IPS-18c (cell line): ENCODE results near the gene PSMA2.
A peak's percentile ranks its signal among the peaks of the same experiment; 100 is the strongest.

Experiments
- H3K4me3 ChIP-seq: 2 replicates; pipeline ENCODE4 v1.7.0; 2013; ENCODE audit warnings: low read depth, mild to moderate bottlenecking, low read length, moderate library complexity; ENCODE audit not compliant: insufficient read depth
- H3K9me3 ChIP-seq: one replicate; pipeline ENCODE4 v1.6.1; 2013; ENCODE audit warnings: mild to moderate bottlenecking, low read length, moderate library complexity; ENCODE audit not compliant: control insufficient read depth, insufficient read depth

The PSMA2 gene

DNA sequence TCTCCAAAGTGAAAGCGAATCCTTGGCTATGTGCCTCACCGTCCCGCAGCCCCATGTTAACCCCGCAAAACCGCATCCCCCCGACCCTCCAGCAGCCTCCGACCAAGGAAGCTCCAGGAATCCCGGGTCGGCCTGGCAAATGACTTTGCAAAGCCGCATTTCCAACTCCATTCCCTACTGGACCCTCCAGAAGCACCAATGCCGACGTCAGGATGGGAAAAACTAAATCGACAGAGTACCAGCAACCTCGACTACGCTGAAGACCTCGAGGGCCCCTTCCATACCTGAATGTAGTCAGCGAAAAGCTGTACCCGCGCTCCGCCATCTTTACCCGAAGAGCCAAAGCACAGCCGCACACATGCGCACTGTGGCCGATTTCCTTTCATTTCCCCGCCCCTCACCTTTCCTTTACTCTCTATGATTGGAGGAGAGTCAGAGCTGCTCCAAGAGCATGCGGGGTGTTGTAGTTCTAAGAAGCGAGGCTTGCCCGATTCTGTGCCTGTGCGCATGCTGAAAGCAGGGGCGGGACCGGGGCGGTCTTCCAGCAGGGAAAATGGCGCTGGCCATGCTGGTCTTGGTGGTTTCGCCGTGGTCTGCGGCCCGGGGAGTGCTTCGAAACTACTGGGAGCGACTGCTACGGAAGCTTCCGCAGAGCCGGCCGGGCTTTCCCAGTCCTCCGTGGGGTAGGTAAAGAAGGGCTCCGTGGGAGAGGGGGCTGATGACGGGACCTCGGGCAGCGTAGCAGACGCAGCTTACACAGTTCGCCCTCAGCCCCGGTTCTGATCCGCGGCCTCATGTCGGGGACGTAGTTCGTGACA lies at the start of gene PSMA2, which contains the start of gene MRPL32:
PSMA2 (minus strand) TSS at position 341 of the 818 bp plus-strand sequence; CDS start at position 325, 16 bp downstream.
MRPL32 (plus strand) TSS at position 543 of the 818 bp plus-strand sequence; CDS start at position 554, 11 bp downstream.
- no peaks in the 10 kb centered on the region for H3K9me3 ChIP-seq
- H3K4me3 ChIP-seq, result peak within 1 kb of the TSS; percentile 92

DNA sequence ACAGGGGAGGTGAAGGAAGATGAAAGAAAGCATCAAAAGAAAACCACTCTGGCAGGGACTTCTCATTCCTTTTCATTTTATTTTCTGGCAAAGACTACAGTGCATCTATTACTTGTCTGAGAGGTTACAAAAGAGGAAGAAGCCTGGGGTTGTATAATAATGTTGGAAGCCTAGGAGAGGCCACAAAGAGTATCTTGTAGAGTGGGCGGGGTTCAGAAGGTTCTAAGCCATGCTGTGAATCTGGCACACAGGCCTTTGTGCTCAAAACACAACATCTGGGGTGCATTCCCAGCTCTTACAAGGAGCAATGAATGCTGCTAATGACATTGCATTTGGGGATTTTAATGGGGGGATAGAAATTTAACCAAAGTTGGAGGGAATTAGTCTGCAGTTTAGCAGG lies 49.6 kb upstream of the PSMA2 start:
- Histone ChIP-seq H3K4me3 (no peak overlapping the region), H3K9me3 (no peaks in the 10 kb centered on the region)

DNA sequence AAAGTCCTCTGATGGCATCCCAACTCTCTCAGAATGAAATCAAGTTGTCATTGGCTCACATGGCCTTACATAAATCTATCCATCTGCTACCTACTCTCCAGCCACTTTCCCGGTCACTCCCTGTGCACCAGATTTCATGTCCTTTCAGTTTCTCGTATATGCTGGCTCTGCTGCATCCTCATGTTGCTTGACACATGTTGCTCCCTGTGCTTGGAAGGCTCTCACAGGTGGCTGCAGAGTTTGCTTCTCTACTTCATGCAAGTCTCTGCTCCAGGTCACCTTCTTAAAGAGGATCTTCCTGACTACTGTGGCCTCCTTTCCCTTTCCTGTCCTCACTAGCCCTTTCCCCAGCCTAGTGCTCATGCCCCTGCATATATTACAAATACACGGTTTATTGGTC lies 48.5 kb upstream of the PSMA2 start:
- no peak overlapping the region for H3K4me3 ChIP-seq
- H3K9me3 ChIP-seq, result no peaks in the 10 kb centered on the region

DNA sequence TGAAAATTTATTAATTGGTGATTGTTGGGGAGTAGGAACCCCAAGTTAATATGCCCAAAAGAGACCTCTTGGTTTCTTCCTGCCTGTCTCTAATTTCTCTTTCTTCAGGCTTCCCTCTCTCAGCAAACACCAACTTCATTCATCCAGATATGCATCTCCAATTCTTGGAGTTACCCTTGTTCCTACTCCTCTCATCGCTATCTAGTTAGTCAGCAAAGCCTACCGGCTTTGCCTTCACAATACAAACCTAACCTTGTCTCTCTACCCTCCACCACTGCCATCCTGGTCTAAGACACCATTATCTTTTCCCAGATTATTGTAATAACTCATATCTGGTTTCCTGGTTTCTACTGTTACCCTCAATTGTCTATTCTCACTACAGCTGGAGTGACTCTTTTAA lies 48.1 kb upstream of the PSMA2 start:
- Histone ChIP-seq H3K9me3 (no peaks in the 10 kb centered on the region), H3K4me3 (no peak overlapping the region)

DNA sequence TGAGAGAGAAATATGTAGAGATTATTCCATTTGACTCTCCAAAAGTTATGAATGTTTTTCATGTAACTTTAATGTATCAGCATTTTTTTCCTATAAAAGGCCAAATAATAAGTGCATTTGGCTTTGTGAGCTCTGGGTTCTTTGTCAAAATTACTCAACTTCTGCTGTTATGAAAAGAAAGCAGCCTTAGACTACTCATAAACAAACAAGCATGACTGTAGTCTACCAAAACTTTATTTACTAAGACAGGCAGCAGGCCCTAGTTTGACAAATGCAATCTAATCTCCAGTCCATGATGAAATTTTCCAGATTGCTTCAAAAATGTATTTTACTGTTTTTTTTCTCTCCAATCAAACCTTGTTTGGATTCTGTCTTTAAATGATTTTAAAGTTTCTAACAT lies 46.5 kb upstream of the PSMA2 start:
- no peak overlapping the region for H3K4me3 ChIP-seq
- H3K9me3 ChIP-seq, result no peaks in the 10 kb centered on the region

DNA sequence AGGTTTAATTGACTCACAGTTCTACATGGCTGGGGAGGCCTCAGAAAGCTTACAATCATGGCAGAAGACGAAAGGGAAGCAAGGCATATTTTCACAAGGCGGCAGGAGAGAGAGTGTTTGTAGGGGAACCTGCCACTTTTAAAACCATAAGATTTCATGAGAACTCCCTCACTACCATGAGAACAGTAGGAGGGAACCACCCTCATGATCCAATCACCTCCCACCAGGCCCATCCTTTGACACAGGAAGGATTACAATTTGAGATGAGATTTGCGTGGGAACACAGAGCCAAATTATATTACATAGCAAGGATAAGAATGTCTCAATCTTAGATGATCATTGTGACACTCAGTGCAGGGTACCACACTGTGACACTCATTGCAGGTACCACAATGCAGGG lies 44.4 kb upstream of the PSMA2 start:
- no peaks in the 10 kb centered on the region for H3K9me3 ChIP-seq
- no peak overlapping the region for H3K4me3 ChIP-seq

DNA sequence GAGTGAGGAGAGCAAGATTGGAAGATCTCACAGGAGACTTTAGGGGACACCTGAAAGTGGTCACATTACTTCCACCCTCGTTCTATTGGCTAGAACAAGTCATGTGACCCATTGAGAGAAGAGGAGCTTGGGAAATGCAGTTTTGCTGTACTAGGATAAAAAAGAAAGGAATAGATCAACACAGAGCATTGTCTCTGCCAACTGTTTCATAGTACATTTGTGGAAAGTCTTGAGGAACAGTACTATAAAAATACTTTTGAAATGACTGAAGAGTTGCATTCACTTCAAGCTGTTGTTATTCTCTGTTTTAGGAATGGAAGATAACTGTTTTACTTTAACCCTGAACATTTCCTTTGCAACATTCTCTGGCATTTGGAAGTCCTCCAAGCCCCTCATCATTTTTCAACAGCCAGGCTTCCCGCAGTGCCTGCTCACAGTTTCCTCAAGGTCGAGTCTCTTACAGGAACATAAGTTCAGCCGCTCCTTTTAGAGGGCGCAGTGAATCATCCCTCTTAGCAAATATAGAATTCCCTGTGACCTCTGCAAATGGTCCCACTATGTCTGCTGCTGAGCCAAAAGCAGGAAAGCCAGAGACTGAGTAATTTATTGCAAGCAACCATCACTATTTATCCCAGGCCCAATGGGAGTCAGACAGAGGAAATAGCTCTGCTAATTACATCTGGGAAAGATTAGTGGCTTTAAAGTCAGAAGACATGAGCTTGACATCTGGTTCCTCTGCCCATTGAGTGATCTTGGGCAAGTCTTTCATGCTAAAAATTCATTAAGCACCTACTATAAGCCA lies 40.9 kb upstream of the PSMA2 start:
- H3K9me3 ChIP-seq, result no peaks in the 10 kb centered on the region
- no peak overlapping the region for H3K4me3 ChIP-seq

DNA sequence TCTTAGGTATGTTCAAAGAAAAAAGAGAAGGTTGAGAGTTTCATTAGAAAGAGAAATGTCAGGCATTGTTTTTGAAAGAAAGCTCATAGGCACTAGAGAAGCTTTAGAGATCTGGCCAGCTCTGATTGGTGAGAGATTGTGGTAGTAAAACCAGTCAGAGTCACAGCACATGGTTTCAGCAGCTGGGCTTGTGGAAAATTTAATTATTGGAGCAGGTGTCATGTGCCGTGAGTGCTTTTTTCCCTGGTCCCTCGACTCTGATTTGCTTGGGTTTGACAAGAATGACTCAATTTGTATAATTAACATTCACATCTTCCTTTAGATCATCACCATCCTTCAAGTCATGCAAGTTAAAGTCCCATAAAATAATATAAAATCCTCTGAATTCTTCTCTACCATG lies 35.4 kb upstream of the PSMA2 start:
- Histone ChIP-seq H3K4me3 (no peak overlapping the region), H3K9me3 (no peaks in the 10 kb centered on the region)

DNA sequence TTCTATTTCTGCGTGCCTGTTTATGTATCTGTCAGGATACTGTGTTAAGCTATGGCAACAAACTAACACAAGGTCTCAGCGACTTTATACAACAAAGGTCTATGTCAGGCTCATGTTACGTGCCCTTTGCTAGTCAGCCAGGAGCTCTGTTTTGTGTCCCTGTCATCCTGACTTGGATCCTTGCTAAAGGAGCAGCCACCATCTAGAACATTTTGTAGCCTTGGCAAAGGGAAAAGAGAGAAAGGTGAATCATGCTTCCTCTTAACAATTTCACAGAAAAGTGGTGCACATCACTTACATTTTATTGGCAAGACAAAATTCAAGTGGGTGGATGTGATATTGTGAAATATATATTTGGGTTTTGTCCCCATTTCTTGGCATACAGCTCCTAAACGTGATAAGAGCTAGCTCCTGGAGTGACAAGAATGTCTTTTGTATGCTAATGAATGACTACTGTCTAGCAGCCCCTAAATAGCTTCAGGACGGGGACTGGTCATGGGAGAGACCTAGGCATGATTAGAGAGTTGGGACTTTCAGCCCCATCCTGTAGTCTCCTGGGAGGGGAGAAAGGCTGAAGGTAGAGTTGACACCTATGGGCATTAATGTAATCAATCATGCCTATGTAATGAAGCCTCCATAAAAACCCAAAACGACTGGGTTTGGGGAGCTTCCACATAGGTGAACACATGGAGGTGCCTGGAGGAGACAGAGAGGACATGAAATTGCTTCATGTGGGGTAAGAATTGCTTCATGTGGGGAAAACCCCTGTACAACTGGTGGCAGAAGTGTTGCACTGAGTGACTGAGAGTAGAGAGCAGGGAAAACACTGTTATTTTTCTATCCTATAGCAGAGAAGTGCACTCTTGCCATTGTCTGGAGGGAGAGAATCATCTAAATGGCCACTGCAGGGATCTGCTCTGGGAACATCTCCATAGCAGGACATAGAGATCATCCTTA lies 33.2 kb upstream of the PSMA2 start:
- Histone ChIP-seq H3K9me3 (no peaks in the 10 kb centered on the region), H3K4me3 (no peak overlapping the region)

DNA sequence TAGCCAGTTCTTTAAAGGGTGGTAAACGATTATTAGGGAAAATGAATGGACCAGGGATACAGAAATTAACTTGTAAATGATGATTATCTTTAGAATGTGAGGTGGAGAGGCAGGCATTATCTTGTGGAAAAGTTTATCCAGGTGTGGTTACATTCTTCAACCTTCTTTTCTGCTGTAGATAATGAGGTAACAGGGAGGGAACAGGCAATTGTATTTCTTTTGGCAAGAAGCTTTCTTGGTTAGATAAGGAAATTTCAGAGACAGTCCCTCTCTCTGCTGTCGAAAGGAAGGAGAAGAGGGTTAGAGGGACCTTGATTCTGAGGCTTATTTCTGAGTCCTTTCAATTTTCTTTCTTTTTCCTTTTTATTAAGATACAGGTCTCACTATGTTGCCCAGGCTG lies 32.3 kb upstream of the PSMA2 start:
- H3K4me3 ChIP-seq, result no peak overlapping the region

DNA sequence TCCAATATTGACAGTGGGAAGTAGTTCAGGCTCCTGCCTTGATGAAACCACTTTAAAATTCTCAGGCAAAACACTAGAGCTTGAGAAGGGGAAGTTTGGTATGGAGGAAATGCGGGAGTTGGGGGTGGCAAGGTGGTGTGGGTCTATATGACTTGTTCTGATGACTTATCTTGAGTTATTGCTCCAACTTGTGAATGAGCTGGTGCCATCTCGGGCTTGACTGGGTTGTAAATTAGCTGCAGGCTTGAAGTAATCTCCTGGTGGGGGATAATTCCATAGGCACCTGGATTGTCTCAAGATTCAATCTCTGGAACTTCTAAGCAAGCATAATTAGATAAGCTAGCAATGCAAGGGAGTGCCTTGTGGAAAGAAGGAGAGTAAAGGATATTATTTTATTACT lies 29.2 kb upstream of the PSMA2 start:
- H3K4me3 ChIP-seq, result no peak overlapping the region
- no peaks in the 10 kb centered on the region for H3K9me3 ChIP-seq

More for the DNA sequence above, 32.3 kb upstream of the PSMA2 start:
- H3K9me3 ChIP-seq, result no peaks in the 10 kb centered on the region

DNA sequence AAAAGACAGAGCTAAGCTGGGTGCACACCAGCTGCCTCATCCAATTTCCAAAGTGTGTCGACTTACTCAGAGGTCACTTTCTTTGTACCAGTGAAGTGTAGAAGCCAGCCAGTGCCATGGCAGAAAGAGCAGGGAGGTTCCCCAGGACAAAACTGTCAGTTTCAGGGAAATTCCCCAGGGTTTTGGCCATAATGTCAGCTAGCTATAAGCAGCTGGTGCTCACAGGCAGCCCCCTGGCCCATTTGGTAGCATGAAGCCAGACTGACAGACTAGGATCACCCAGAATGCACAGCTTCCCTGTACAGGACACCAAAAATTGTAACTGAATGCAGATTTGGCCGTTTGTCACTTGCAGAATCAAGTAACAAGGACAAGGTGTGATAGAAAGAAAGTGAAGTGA lies 28.8 kb upstream of the PSMA2 start:
- no peaks in the 10 kb centered on the region for H3K9me3 ChIP-seq
- no peak overlapping the region for H3K4me3 ChIP-seq

DNA sequence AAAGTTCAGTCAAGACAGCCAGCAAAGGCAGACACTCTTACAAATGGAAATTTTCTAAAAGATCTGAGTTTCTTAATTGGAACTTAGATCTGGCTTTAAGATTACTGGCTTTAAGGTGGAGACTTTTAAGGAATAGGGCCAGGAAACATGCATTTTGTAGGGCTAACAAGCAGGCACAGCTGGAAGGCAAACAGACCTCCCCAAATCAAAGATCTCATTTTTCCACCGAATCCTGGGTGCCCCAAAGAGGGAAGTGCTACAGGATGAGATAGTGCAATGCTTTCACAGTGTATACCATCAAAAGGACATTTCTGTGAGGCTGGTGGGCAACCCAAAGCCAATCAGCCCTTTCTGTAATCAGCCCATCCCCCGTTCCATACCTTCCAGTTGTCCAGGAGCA lies 27.6 kb upstream of the PSMA2 start:
- H3K9me3 ChIP-seq, result no peaks in the 10 kb centered on the region
- H3K4me3 ChIP-seq, result no peak overlapping the region

DNA sequence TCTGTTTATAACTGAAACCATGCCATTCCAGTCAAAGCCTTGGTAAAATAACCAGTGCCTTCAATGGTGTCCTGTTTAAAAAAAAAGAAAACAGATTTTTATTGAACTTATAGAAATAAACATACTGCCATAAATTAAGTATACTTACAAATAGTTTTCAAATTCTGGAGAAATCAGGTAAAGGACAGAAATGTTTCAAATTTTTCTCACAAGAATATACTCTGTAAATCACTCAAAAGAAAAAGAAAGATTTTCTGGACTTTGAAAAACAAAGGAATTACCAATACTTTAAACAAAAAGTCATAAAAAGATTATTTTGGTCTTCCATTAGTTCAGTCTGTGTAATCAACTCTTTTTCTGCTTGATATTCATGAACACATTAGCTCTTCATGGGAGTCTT lies 24.1 kb upstream of the PSMA2 start:
- H3K9me3 ChIP-seq, result no peaks in the 10 kb centered on the region
- H3K4me3 ChIP-seq, result no peak overlapping the region

DNA sequence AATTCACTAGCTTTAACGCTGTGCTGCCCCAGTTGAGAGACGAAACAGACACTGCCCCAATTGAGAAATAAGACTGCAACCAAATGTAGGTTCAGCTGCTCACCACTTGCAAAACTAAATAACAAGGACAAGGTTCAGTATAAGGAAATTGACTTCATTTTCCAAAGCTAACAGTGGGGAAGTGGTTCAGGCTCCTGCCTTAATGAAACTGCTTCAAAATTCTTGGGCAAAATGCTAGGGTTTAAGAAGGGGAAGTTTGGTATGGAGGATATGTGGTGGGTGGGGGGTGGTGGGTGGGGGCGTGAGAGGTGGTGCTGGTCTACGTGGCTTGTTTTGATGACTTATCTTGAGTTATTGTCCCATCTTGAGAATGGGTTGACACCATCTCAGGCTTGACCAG lies 22.0 kb upstream of the PSMA2 start:
- no peaks in the 10 kb centered on the region for H3K9me3 ChIP-seq
- H3K4me3 ChIP-seq, result no peak overlapping the region

DNA sequence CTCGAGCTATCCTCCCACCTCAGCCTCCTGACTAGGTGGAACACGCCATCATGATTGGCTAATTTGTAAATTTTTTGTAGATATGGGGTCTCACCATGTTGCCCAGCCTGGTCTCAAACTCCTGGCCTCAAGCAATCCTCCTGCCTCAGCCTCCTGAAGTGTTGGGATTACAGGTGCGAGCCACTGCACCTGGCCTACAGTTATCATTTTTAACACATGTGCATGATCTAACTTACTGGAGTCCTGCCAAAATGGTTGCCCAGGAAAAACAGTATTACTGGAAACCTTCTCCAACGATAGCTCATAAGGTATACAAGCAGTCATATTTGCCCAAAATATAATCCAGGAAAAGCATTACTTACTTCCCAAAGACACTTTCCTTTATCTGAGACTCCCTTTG lies 20.4 kb upstream of the PSMA2 start:
- Histone ChIP-seq H3K4me3 (no peak overlapping the region), H3K9me3 (no peaks in the 10 kb centered on the region)

DNA sequence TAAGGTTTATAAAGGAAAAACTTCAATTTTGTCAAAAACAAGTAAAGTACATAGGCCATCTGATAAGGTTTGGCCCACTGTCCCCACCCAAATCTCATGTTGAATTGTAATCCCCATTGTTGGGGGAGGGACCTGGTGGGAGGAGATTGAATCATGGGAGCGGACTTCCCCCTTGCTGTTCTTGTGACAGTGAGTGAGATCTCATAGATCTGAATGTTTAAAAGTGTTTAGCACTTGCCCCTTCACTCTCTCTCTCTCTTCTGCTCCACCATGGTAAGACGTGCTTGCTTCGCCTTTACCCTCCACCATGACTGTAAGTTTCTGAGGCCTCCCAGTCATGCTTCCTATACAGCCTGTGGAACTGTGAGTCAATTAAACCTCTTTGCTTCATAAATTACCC lies 18.4 kb upstream of the PSMA2 start:
- no peak overlapping the region for H3K4me3 ChIP-seq
- H3K9me3 ChIP-seq, result no peaks in the 10 kb centered on the region
